Peyer's patch (tissue), 4 donors: ENCODE measurements around the gene FDXR.
"Not testable (repeated sequence)": the region's sequence is repeated elsewhere in the genome, so short reads cannot be mapped to it uniquely, and the experiment has no call there.

Source experiments
- CTCF ChIP-seq, 6 experiments: fragments of 450-650 bp in 4 of 6; fragments of 200-600 bp in 2 of 6; sonication (generic) in 1 of 6; IDR thresholded peaks; one replicate each; pipeline ENCODE4 v1.5.1; 2017 to 2019; ENCODE audit warnings: antibody characterized with exemption in 6 of 6, mild to moderate bottlenecking in 3 of 6, moderate library complexity in 1 of 6
- POLR2A ChIP-seq, 2 donors: fragments of 450-650 bp; IDR thresholded peaks; one replicate each; pipeline ENCODE4 v1.5.1; 2017; ENCODE audit warnings: antibody characterized with exemption in 2 of 2, mild to moderate bottlenecking in 2 of 2, moderate library complexity in 2 of 2

- not testable (repeated sequence) for TF ChIP-seq CTCF, POLR2A (IDR thresholded peaks at IDR 0.05)
Observed at GRCh38 chr17:74909097-74909496, 36.3 kb upstream of the FDXR start.
